Upper lobe of left lung (tissue), 4 donors: ENCODE data around the gene VSTM2B.

Experiments
- EP300 ChIP-seq, 4 donors: sonication (generic); formaldehyde crosslinking; IDR thresholded peaks; one replicate each; pipeline ENCODE4 v1.5.1; 2017; ENCODE audit warnings: antibody characterized with exemption in 4 of 4, control low read depth in 2 of 4
- POLR2A ChIP-seq, 4 donors: fragments of 450-650 bp; IDR thresholded peaks; one replicate each; pipeline ENCODE4 v1.5.1; 2016 to 2017; ENCODE audit warnings: antibody characterized with exemption in 4 of 4, mild to moderate bottlenecking in 2 of 4
- POLR2AphosphoS5 ChIP-seq, 2 donors: sonication (generic); formaldehyde crosslinking; IDR thresholded peaks; one replicate each; pipeline ENCODE4 v1.5.1; 2017; ENCODE audit warnings: antibody characterized with exemption in 2 of 2
- TF ChIP-seq, protein P1 (sequence below), 6 experiments: fragments of 450-650 bp in 4 of 6; fragments of 200-600 bp in 2 of 6; sonication (generic) in 2 of 6; IDR thresholded peaks; one replicate each; pipeline ENCODE4 v1.5.1; 2016 to 2019; ENCODE audit warnings: antibody characterized with exemption in 6 of 6

DNA sequence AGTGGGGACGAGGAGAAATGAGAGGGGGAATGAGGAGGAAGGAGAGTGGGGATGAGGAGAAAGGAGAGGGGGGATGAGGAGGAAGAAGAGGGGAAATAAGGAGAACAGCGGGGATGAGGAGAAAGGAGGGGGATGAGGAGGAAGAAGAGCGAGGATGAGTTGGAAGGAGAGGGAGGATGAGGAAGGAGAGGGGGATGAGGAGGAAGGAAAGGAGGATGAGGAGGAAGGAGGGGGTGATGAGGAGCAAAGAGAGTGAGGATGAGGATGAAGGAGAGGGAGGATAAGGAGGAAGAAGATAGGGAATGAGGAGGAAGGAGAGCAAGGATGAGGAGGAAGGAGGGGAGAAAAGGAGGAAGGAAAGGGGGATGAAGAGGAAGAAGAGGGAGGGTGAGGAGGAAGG is 14.0 kb upstream of the VSTM2B start:
- TF ChIP-seq EP300 (IDR thresholded peaks at IDR 0.05) (no peak), POLR2A (IDR thresholded peaks at IDR 0.05) (no peak), POLR2AphosphoS5 (IDR thresholded peaks at IDR 0.05) (no peak)
- TF ChIP-seq, protein P1, sequence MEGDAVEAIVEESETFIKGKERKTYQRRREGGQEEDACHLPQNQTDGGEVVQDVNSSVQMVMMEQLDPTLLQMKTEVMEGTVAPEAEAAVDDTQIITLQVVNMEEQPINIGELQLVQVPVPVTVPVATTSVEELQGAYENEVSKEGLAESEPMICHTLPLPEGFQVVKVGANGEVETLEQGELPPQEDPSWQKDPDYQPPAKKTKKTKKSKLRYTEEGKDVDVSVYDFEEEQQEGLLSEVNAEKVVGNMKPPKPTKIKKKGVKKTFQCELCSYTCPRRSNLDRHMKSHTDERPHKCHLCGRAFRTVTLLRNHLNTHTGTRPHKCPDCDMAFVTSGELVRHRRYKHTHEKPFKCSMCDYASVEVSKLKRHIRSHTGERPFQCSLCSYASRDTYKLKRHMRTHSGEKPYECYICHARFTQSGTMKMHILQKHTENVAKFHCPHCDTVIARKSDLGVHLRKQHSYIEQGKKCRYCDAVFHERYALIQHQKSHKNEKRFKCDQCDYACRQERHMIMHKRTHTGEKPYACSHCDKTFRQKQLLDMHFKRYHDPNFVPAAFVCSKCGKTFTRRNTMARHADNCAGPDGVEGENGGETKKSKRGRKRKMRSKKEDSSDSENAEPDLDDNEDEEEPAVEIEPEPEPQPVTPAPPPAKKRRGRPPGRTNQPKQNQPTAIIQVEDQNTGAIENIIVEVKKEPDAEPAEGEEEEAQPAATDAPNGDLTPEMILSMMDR (IDR thresholded peaks at IDR 0.05): no peak
